Panc1 (cell line): ENCODE data around the gene BCR.

Source experiments
- POLR2AphosphoS5 ChIP-seq: IDR thresholded peaks from 2 replicates; pipeline ENCODE4 v1.6.1; 2012; ENCODE audit warnings: mild to moderate bottlenecking, low read depth, low read length, moderate library complexity
- SIN3A ChIP-seq: IDR thresholded peaks from 2 replicates; pipeline ENCODE4 v1.6.1; 2012; ENCODE audit warnings: low read depth, mild to moderate bottlenecking, low read length, moderate library complexity, borderline replicate concordance; ENCODE audit not compliant: insufficient read depth
- TCF7L2 ChIP-seq: IDR thresholded peaks from 2 replicates; pipeline ENCODE4 v1.6.1; 2011; ENCODE audit warnings: mild to moderate bottlenecking, low read depth, low read length, inconsistent platforms
- TF ChIP-seq, protein P1 (sequence below): fragments of 450-650 bp; IDR thresholded peaks from 2 replicates; pipeline ENCODE4 v1.5.1; 2017; ENCODE audit warnings: mild to moderate bottlenecking

- TF ChIP-seq, protein P1, sequence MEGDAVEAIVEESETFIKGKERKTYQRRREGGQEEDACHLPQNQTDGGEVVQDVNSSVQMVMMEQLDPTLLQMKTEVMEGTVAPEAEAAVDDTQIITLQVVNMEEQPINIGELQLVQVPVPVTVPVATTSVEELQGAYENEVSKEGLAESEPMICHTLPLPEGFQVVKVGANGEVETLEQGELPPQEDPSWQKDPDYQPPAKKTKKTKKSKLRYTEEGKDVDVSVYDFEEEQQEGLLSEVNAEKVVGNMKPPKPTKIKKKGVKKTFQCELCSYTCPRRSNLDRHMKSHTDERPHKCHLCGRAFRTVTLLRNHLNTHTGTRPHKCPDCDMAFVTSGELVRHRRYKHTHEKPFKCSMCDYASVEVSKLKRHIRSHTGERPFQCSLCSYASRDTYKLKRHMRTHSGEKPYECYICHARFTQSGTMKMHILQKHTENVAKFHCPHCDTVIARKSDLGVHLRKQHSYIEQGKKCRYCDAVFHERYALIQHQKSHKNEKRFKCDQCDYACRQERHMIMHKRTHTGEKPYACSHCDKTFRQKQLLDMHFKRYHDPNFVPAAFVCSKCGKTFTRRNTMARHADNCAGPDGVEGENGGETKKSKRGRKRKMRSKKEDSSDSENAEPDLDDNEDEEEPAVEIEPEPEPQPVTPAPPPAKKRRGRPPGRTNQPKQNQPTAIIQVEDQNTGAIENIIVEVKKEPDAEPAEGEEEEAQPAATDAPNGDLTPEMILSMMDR, result no peak
- TF ChIP-seq POLR2AphosphoS5 (no peak), TCF7L2 (no peak), SIN3A (no peak)
These were observed 71.3 kb downstream of the BCR start for GRCh38 chr22:23251445-23252093.
